K562 (cell line): ENCODE data around the gene MEIS1. TPM values are rescaled to one million over a fixed set of nuclear protein-coding genes. Genes with fewer than 3 reads are reported as not detected.
A peak's percentile ranks its signal among the peaks of the same experiment; 100 is the strongest.

Source experiments
- ATAC-seq: fragments of 200-7000 bp; cut with Tn5 transposase; 3 replicates; pipeline ENCODE4 v1.9.1; 2020; ENCODE audit warnings: moderate library complexity
- BruUV-seq: library from RNA; stranded (reverse); fragments of 400-500 nt; replicated peaks from 2 replicates; lab custom pipeline; 2021; lab: Mats Ljungman, UMichigan
- CTCF ChIA-PET: fragments of 300-600 bp; formaldehyde crosslinking; extraction: SDS; loops from one replicate; lab custom pipeline; 2021; ENCODE audit warnings: low intra/inter-chr PET ratio; lab: Yijun Ruan, JAX
- POLR2A ChIA-PET: fragments of 300-600, 350-650 bp; sonication (Branson Sonifier 250); formaldehyde crosslinking; extraction: SDS; loops from one replicate; lab custom pipeline; 2021; ENCODE audit warnings: antibody characterized with exemption, inconsistent platforms; lab: Yijun Ruan, JAX
- DNase-seq, 4 experiments: peaks; one replicate each; pipeline versions ENCODE4 v3.0.0 to v3.0.0-alpha.2; 2011 to 2018; ENCODE audit warnings: low spot score in 3 of 4, mixed read lengths in 3 of 4; ENCODE audit errors: extremely low read depth in 1 of 4
- FAIRE-seq: peaks from 2 replicates; lab custom pipeline; 2011; peaks lifted over from hg19 to GRCh38; lab: Jason Lieb, UNC
- H2AFZ ChIP-seq: 2 replicates; pipeline ENCODE4 v1.6.0; 2011; ENCODE audit warnings: low read depth, low read length, control low read depth, inconsistent platforms
- H3K27ac ChIP-seq: fragments of 200-600 bp; 3 replicates; pipeline ENCODE4 v1.8.0; 2011; ENCODE audit warnings: low read depth, mild to moderate bottlenecking, control low read depth, inconsistent platforms, low read length, moderate library complexity, mixed read lengths; ENCODE audit errors: extremely low read depth
- H3K27me3 ChIP-seq, 2 experiments: fragments of 300-600 bp in 1 of 2; 2 replicates in 1 of 2; 3 replicates in 1 of 2; pipeline versions ENCODE4 v1.6.0 to v1.8.0; 2011; ENCODE audit warnings: inconsistent platforms in 2 of 2, low read length in 2 of 2, mild to moderate bottlenecking in 1 of 2, mixed read lengths in 1 of 2, moderate library complexity in 1 of 2; ENCODE audit not compliant: control insufficient read depth in 2 of 2, insufficient read depth in 2 of 2
- H3K36me3 ChIP-seq: fragments of 300-600 bp; 3 replicates; pipeline ENCODE4 v1.8.0; 2011; ENCODE audit warnings: mild to moderate bottlenecking, low read length, inconsistent platforms; ENCODE audit not compliant: control insufficient read depth, insufficient read depth
- H3K4me1 ChIP-seq, 2 experiments: fragments of 200-600 bp in 1 of 2; replicated peaks in 1 of 2; 2 replicates in 1 of 2; 3 replicates in 1 of 2; pipeline versions ENCODE4 v1.5.1 to v1.8.0; 2011; ENCODE audit warnings: inconsistent platforms in 2 of 2, low read length in 2 of 2, mild to moderate bottlenecking in 1 of 2, mixed read lengths in 1 of 2, moderate library complexity in 1 of 2; ENCODE audit not compliant: control insufficient read depth in 2 of 2, insufficient read depth in 2 of 2
- H3K4me2 ChIP-seq: 2 replicates; pipeline ENCODE4 v1.6.1; 2011; ENCODE audit warnings: low read length, control low read depth, inconsistent platforms, mixed read lengths; ENCODE audit not compliant: insufficient read depth
- H3K4me3 ChIP-seq: fragments of 200-600 bp; sonication (generic), shearing (Covaris generic); 2 replicates; pipeline ENCODE4 v1.5.1; 2016; ENCODE audit warnings: control low read depth, inconsistent platforms
- H3K79me2 ChIP-seq: fragments of 200-600 bp; 3 replicates; pipeline ENCODE4 v1.8.0; 2011; ENCODE audit warnings: low read length, inconsistent platforms; ENCODE audit not compliant: control insufficient read depth, insufficient read depth
- H3K9ac ChIP-seq, 2 experiments: 2 replicates each; pipeline versions ENCODE4 v1.6.0 to v1.6.1; 2011; ENCODE audit warnings: low read depth in 2 of 2, low read length in 2 of 2, control low read depth in 1 of 2, inconsistent platforms in 1 of 2, mild to moderate bottlenecking in 1 of 2, mixed read lengths in 1 of 2; ENCODE audit not compliant: insufficient read depth in 1 of 2
- H3K9me1 ChIP-seq: one replicate; pipeline ENCODE4 v1.6.0; 2011; ENCODE audit warnings: inconsistent platforms, mild to moderate bottlenecking, low read length, moderate library complexity; ENCODE audit not compliant: control insufficient read depth, insufficient read depth
- H3K9me3 ChIP-seq: replicated peaks from 2 replicates; pipeline ENCODE4 v1.5.1; 2011; ENCODE audit warnings: low read depth, low read length, inconsistent platforms; ENCODE audit not compliant: control insufficient read depth, insufficient read depth
- H4K20me1 ChIP-seq: replicated peaks from 2 replicates; pipeline ENCODE4 v1.6.1; 2011; ENCODE audit warnings: low read length, inconsistent platforms, mixed read lengths; ENCODE audit not compliant: control insufficient read depth, insufficient read depth
- BMI1 ChIP-seq: fragments of 150-350 bp; IDR thresholded peaks from 2 replicates; pipeline ENCODE4 v1.6.1; 2014; ENCODE audit warnings: low read length
- CBX8 ChIP-seq: fragments of 200-600 bp; sonication (generic); IDR thresholded peaks from 2 replicates; pipeline ENCODE4 v1.6.1; 2012; ENCODE audit warnings: borderline replicate concordance, mixed run types, low read depth, mild to moderate bottlenecking, moderate library complexity, mixed read lengths, low read length, control low read depth, inconsistent platforms; ENCODE audit not compliant: poor library complexity, severe bottlenecking; ENCODE audit errors: extremely low read depth
- FOXO4 ChIP-seq: fragments of 450-650 bp; formaldehyde crosslinking; IDR thresholded peaks from 2 replicates; pipeline ENCODE4 v1.4.0; 2020; ENCODE audit warnings: mild to moderate bottlenecking, moderate library complexity
- HDAC2 ChIP-seq: fragments of 450-650 bp; IDR thresholded peaks from 2 replicates; pipeline ENCODE4 v1.6.1; 2016; ENCODE audit warnings: mild to moderate bottlenecking
- NR2C2 ChIP-seq, 2 experiments: fragments of 200-800 bp in 1 of 2; sonication (Bioruptor generic) in 1 of 2; sonication (generic) in 1 of 2; formaldehyde crosslinking in 1 of 2; IDR thresholded peaks; 2 replicates each; pipeline versions ENCODE4 v1.6.1 to v1.8.0; 2016 to 2022; ENCODE audit warnings: mild to moderate bottlenecking in 1 of 2, missing compliant biosample characterization in 1 of 2, missing genetic modification characterization in 1 of 2, missing genetic modification reagents in 1 of 2
- RNF2 ChIP-seq: sonication (generic); IDR thresholded peaks from 2 replicates; pipeline ENCODE4 v1.6.1; 2016
- WGBS: fragments of 100-300 bp; shearing (Covaris generic); methylation state at CpG from one replicate; pipeline ENCODE4 v1.1.6; 2016; ENCODE audit warnings: low coverage, mixed read lengths; ENCODE audit not compliant: insufficient coverage; ENCODE audit errors: missing lambda C conversion rate; 5-methylcytosine and 5-hydroxymethylcytosine counted together
- in situ Hi-C: fragments of 300-500 bp; cut with MboI; formaldehyde crosslinking; loops from 4 replicates; pipeline ENCODE4 v1.15.0; 2018; ENCODE audit warnings: inconsistent platforms, mixed read lengths
- intact Hi-C: fragments of 100-400 bp; cut with micrococcal nuclease; formaldehyde crosslinking; loops from 2 replicates; pipeline ENCODE4 v1.14.2; 2022
- polyA plus RNA-seq, 8 experiments: library from polyadenylated mRNA; depleted of rRNA in 4 of 8; stranded (reverse) in 5 of 8; unstranded in 3 of 8; fragments of >200 nt; fragmentation: Nextera tagmentation in 2 of 8; fragmentation: Illumina TruSeq in 1 of 8; extraction: Ambion mirVana in 2 of 8; extraction: Trizol in 1 of 8; gene quantifications; 2 replicates each; pipeline versions ENCODE4 v1.2.1 to v1.2.3, GENCODE V29; 2011 to 2014; ENCODE audit warnings: inconsistent platforms in 1 of 8, missing spikeins in 1 of 8
- total RNA-seq, 7 experiments: library from RNA; depleted of rRNA in 6 of 7; stranded (reverse); fragments of >200 nt in 6 of 7; fragmentation: Illumina TruSeq in 2 of 7; extraction: Trizol in 2 of 7; gene quantifications; 2 replicates each; pipeline versions ENCODE4 v1.2.1 to v1.2.3, GENCODE V29; 2011 to 2021; ENCODE audit warnings: low replicate concordance in 1 of 7

Gene MEIS1
- total and polyA plus RNA-seq, 9 of the 15 experiments (the other 6 are each of a cell fraction or from before 2014, with no cell fraction given): 2.3 to 9.0 (median 5.9) TPM

- H4K20me1 ChIP-seq: no peaks in the 10 kb centered on the region
- no peak overlapping the region for H3K9ac ChIP-seq
- H3K27me3 ChIP-seq: peaks cover 48 to 51% of the 10 kb centered on the region in 2 experiments
- no peaks in the 10 kb centered on the region for H3K79me2 ChIP-seq
- no peak overlapping the region for H3K27ac ChIP-seq
- no peak overlapping the region for H3K4me2 ChIP-seq
- BruUV-seq: no TSS peak
- H3K9me1 ChIP-seq: no peaks in the 10 kb centered on the region
- TF ChIP-seq RNF2 (0 out of 2 replicates have a peak, but pooled peaks have one; percentile 19), CBX8 (peak; percentile 89), FOXO4 (no peak), BMI1 (peak; percentile 10; the same call in 1 of the 2 replicates), HDAC2 (no peak), NR2C2 (CRISPR knock-in tag; IDR thresholded peaks at IDR 0.05) (no peak), NR2C2 (tag; IDR thresholded peaks at IDR 0.05) (no peak)
- H3K36me3 ChIP-seq: no peaks in the 10 kb centered on the region
- H3K4me1 ChIP-seq: peaks cover 0 to 29% of the 10 kb centered on the region in 2 experiments; a peak in 3 of 5 replicates
- H2AFZ ChIP-seq: no peak overlapping the region
- FAIRE-seq (no peak), ATAC-seq (no peak), DNase-seq (no peak)
- no peak overlapping the region for H3K4me3 ChIP-seq
- intact Hi-C loops: loop anchor here (10.0 kb wide), 1 partner anchor 1264 kb away; no protein-coding TSS in a partner anchor
- CTCF ChIA-PET: no interaction called here
- POLR2A ChIA-PET: no interaction called here
- 10% methylated on average over 9 of the region's 10 CpGs for WGBS
- in situ Hi-C loops: no loop called here
- no peaks in the 10 kb centered on the region for H3K9me3 ChIP-seq
Observed at GRCh38 chr2:66580166-66581049, 145.5 kb downstream of the MEIS1 start.
